C4-2B (cell line): Measurements from ENCODE around the gene CHP1.

ENCODE experiments used
- ZFX ChIP-seq: fragments of 450-650 bp; IDR thresholded peaks from 2 replicates; pipeline ENCODE4 v1.6.1; 2017
- TF ChIP-seq, protein P1 (sequence below): fragments of 450-650 bp; conservative IDR thresholded peaks from 2 replicates; pipeline ENCODE4 v1.5.1; 2017; ENCODE audit warnings: mild to moderate bottlenecking

DNA sequence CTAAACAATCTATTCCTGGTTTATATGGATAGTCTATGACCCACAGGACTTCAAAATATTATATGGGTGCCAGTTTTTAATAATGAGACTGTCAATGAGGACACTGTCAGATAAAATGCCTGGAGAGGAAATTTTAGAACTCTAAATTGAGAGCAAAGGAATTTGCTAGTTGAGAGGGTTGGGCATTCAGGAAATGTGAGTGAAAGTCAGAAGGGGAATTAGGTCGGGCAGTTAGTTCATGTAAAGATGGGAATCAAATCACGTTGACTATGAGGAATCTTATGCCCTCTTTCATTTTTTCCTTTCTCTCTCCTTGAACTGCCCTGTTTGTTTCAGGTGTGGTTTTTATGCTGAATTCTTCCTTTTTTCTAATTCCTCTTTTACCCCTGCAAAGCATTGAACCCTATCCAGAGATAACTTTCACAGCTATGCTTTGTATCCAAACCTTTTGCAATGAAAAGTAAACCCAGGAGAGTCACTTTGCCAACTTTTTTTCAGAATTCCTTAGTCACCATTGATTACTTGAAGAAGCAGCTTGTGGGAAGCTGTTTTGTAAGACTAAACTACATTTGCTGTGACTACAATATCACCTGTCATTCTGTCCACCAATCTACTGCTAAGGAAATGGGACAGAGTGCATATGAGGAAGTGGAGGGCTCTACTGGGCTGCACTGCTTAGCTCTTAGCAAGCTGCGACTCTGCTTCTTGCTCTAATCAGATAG lies 27.8 kb downstream of the CHP1 start:
- TF ChIP-seq, protein P1, sequence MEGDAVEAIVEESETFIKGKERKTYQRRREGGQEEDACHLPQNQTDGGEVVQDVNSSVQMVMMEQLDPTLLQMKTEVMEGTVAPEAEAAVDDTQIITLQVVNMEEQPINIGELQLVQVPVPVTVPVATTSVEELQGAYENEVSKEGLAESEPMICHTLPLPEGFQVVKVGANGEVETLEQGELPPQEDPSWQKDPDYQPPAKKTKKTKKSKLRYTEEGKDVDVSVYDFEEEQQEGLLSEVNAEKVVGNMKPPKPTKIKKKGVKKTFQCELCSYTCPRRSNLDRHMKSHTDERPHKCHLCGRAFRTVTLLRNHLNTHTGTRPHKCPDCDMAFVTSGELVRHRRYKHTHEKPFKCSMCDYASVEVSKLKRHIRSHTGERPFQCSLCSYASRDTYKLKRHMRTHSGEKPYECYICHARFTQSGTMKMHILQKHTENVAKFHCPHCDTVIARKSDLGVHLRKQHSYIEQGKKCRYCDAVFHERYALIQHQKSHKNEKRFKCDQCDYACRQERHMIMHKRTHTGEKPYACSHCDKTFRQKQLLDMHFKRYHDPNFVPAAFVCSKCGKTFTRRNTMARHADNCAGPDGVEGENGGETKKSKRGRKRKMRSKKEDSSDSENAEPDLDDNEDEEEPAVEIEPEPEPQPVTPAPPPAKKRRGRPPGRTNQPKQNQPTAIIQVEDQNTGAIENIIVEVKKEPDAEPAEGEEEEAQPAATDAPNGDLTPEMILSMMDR, result no peak
- TF ChIP-seq ZFX, result no peak
